Fibroblast of peridontal ligament (primary cell): ENCODE results near the gene ZNF687.

ENCODE experiments used
- DNase-seq: peaks from one replicate; pipeline ENCODE4 v3.0.0-alpha.2; 2010; ENCODE audit errors: extremely low read depth

ZNF687 gene

GRCh38 chr1:151314137-151314875 is 32.2 kb downstream of the ZNF687 start:
- DNase-seq: peak; percentile 83

GRCh38 chr1:151315565-151316235 is 33.6 kb downstream of the ZNF687 start:
- no peak for DNase-seq

GRCh38 chr1:151318975-151319374 is 36.9 kb downstream of the ZNF687 start:
- DNase-seq: no peak

- no peak for DNase-seq
These were observed 42.4 kb downstream of the ZNF687 start for GRCh38 chr1:151324390-151324930.

- no peak for DNase-seq
These were observed 43.1 kb downstream of the ZNF687 start for GRCh38 chr1:151325231-151325630.

GRCh38 chr1:151325646-151326429 is 43.7 kb downstream of the ZNF687 start:
- DNase-seq: peak; percentile 55

- peak; percentile 57 for DNase-seq
These were observed 44.6 kb downstream of the ZNF687 start for GRCh38 chr1:151326619-151327222.

- DNase-seq: peak; percentile 99
These were observed 45.3 kb downstream of the ZNF687 start, which contains the start of gene PI4KB for GRCh38 chr1:151327223-151327902. PI4KB (minus strand) TSS chr1:151327416; CDS start chr1:151316481, 10,935 bp downstream.

- peak; percentile 16 for DNase-seq
These were observed 46.0 kb downstream of the ZNF687 start for GRCh38 chr1:151327903-151328674.

- DNase-seq: no peak
These were observed 52.7 kb downstream of the ZNF687 start for GRCh38 chr1:151334822-151335221.

- DNase-seq: no peak
These were observed 54.5 kb downstream of the ZNF687 start for GRCh38 chr1:151336556-151336955.

- peak; percentile 90 for DNase-seq
These were observed 59.0 kb downstream of the ZNF687 start for GRCh38 chr1:151340870-151341754.
